B cell (primary cell): Measurements from ENCODE around the gene ADAM19. TPM values are rescaled to one million over a fixed set of nuclear protein-coding genes. Genes with fewer than 3 reads are reported as not detected.

Source experiments
- ATAC-seq: fragments of 200-7000 bp; cut with Tn5 transposase; one replicate; pipeline ENCODE4 v1.10.0; 2021; ENCODE audit warnings: low read depth, mild to moderate bottlenecking, moderate number of reproducible peaks, moderate library complexity
- CTCF ChIA-PET: fragments of 350-600 bp; sonication (Branson Sonifier 250); formaldehyde crosslinking; loops from one replicate; lab custom pipeline; 2021; ENCODE audit warnings: antibody characterized with exemption, inconsistent platforms; lab: Charles Lee
- POLR2A ChIA-PET: fragments of 350-600 bp; sonication (Branson Sonifier 250); formaldehyde crosslinking; loops from one replicate; lab custom pipeline; 2021; ENCODE audit warnings: antibody characterized with exemption; lab: Charles Lee
- DNase-seq: peaks from one replicate; pipeline ENCODE4 v3.0.0; 2013
- H2AFZ ChIP-seq: 2 replicates; pipeline ENCODE4 v1.6.1; 2012; ENCODE audit warnings: mild to moderate bottlenecking, low read depth, low read length; ENCODE audit not compliant: insufficient read depth, poor library complexity, severe bottlenecking
- H3K27ac ChIP-seq, 2 donors: 1 replicate in 1 of 2; 2 replicates in 1 of 2; pipeline ENCODE4 v1.5.1; 2012 to 2013; ENCODE audit warnings: low read length in 2 of 2, mild to moderate bottlenecking in 2 of 2, moderate library complexity in 1 of 2
- H3K27me3 ChIP-seq, 4 experiments: fragments of 200-600 bp in 1 of 4; sonication (generic) in 1 of 4; replicated peaks in 1 of 4; 1 replicate in 2 of 4; 2 replicates in 2 of 4; pipeline versions ENCODE4 v1.6.1 to v1.7.0; 2013 to 2016; ENCODE audit warnings: low read length in 3 of 4, mild to moderate bottlenecking in 2 of 4, mixed read lengths in 1 of 4, moderate library complexity in 1 of 4; ENCODE audit not compliant: insufficient read depth in 4 of 4, control insufficient read depth in 3 of 4; ENCODE audit errors: control extremely low read depth in 1 of 4
- H3K36me3 ChIP-seq, 2 experiments: replicated peaks in 1 of 2; 1 replicate in 1 of 2; 2 replicates in 1 of 2; pipeline versions ENCODE4 v1.6.1 to v1.7.1; 2013; ENCODE audit warnings: low read length in 1 of 2; ENCODE audit not compliant: insufficient read depth in 2 of 2, control insufficient read depth in 1 of 2; ENCODE audit errors: control extremely low read depth in 1 of 2, extremely low read depth in 1 of 2
- H3K4me1 ChIP-seq, 2 donors: fragments of 200-600 bp in 1 of 2; sonication (generic) in 1 of 2; 1 replicate in 1 of 2; 2 replicates in 1 of 2; pipeline versions ENCODE4 v1.5.1 to v1.6.1; 2013 to 2017; ENCODE audit warnings: low read length in 2 of 2; ENCODE audit not compliant: control insufficient read depth in 2 of 2, insufficient read depth in 2 of 2
- H3K4me2 ChIP-seq: replicated peaks from 2 replicates; pipeline ENCODE3; 2012; ENCODE audit warnings: mild to moderate bottlenecking, low read depth, low read length; ENCODE audit not compliant: poor library complexity, severe bottlenecking
- H3K4me3 ChIP-seq, 5 experiments: fragments of 200-600 bp in 1 of 5; sonication (generic) in 1 of 5; 1 replicate in 3 of 5; 2 replicates in 2 of 5; pipeline versions ENCODE4 v1.5.1 to v1.7.0; 2011 to 2016; ENCODE audit warnings: low read length in 4 of 5, mild to moderate bottlenecking in 4 of 5, low read depth in 2 of 5, control low read depth in 1 of 5, moderate library complexity in 1 of 5; ENCODE audit not compliant: insufficient read depth in 1 of 5; ENCODE audit errors: control extremely low read depth in 1 of 5, extremely low read depth in 1 of 5
- H3K79me2 ChIP-seq: fragments of 200-600 bp; sonication (generic); one replicate; pipeline ENCODE4 v1.6.0; 2016; ENCODE audit warnings: low read length; ENCODE audit not compliant: control insufficient read depth, insufficient read depth
- H3K9ac ChIP-seq: fragments of 200-600 bp; sonication (generic); 2 replicates; pipeline ENCODE4 v1.6.1; 2017; ENCODE audit warnings: mild to moderate bottlenecking, low read length, moderate library complexity
- H3K9me3 ChIP-seq, 3 donors: one replicate each; pipeline versions ENCODE4 v1.6.1 to v1.7.1; 2013; ENCODE audit warnings: low read length in 2 of 3; ENCODE audit not compliant: control insufficient read depth in 2 of 3, insufficient read depth in 1 of 3; ENCODE audit errors: control extremely low read depth in 1 of 3
- H4K20me1 ChIP-seq: 2 replicates; pipeline ENCODE4 v1.6.0; 2012; ENCODE audit warnings: mild to moderate bottlenecking, low read length; ENCODE audit not compliant: insufficient read depth, control insufficient read depth, poor library complexity, severe bottlenecking
- H3K27ac Mint-ChIP-seq: one replicate; pipeline ENCODE4 v1.8.0; 2021; ENCODE audit warnings: mixed read lengths
- H3K27me3 Mint-ChIP-seq: one replicate; pipeline ENCODE4 v1.8.0; 2021; ENCODE audit warnings: mixed read lengths
- H3K4me1 Mint-ChIP-seq: one replicate; pipeline ENCODE4 v1.8.0; 2021; ENCODE audit warnings: mixed read lengths
- H3K4me3 Mint-ChIP-seq: one replicate; pipeline ENCODE4 v1.8.0; 2021; ENCODE audit warnings: mixed read lengths
- H3K9me3 Mint-ChIP-seq: one replicate; pipeline ENCODE4 v1.8.0; 2022; ENCODE audit warnings: mixed read lengths; ENCODE audit not compliant: insufficient read depth
- EZH2 ChIP-seq: IDR thresholded peaks from 2 replicates; pipeline ENCODE4 v1.6.1; 2012; ENCODE audit warnings: borderline replicate concordance, low read depth, mild to moderate bottlenecking, moderate library complexity, low read length; ENCODE audit not compliant: insufficient read depth, poor library complexity, severe bottlenecking
- WGBS: methylation state at CpG from one replicate; pipeline ENCODE4 v1.1.5; 2013; ENCODE audit warnings: missing lambda C conversion rate; ENCODE audit not compliant: insufficient coverage; 5-methylcytosine and 5-hydroxymethylcytosine counted together
- intact Hi-C: fragments of 100-400 bp; cut with micrococcal nuclease; formaldehyde crosslinking; loops from one replicate; pipeline ENCODE4 v1.10.0; 2022
- polyA plus RNA-seq: library from polyadenylated mRNA; depleted of rRNA; stranded (reverse); fragments of >200 nt; gene quantifications from 2 replicates; pipeline ENCODE4 v1.2.3, GENCODE V29; 2012
- total RNA-seq, 2 donors: library from RNA; stranded (reverse); fragments of 120-200 nt in 1 of 2; gene quantifications; 1 replicate in 1 of 2; 2 replicates in 1 of 2; pipeline versions ENCODE4 v1.2.3 to v1.2.4, GENCODE V29; 2013 to 2022
- TF ChIP-seq, protein P1 (sequence below): fragments of 200-600 bp; IDR thresholded peaks from one replicate; pipeline ENCODE4 v1.8.0; 2022; ENCODE audit warnings: antibody characterized with exemption, mild to moderate bottlenecking

Gene ADAM19
- total and polyA plus RNA-seq, 2 donors (not counting 1 experiment from before 2014, with no cell fraction given), result 110 to 171 TPM

- no peak overlapping the region for H2AFZ ChIP-seq
- intact Hi-C loops, result loop anchor here (1.0 to 5.0 kb wide), 7 partner anchors 16 to 330 kb away; partner anchors contain the start of gene NIPAL4
- peak; percentile 39 for ATAC-seq
- Mint-ChIP-seq H3K4me1 (peaks cover 78% of the 10 kb centered on the region), H3K27me3 (no peaks in the 10 kb centered on the region), H3K27ac (peak overlapping the region; percentile 98), H3K9me3 (no peaks in the 10 kb centered on the region), H3K4me3 (no peak overlapping the region)
- H3K4me2 ChIP-seq, result no peak overlapping the region
- ChIA-PET CTCF (interaction anchor here (0.7 to 15.5 kb wide), 22 partner anchors 8 to 1721 kb away, joined by 3 to 162 read pairs (median 4); partner anchors contain the start of genes LSM11 and NIPAL4), POLR2A (interaction anchor here (0.7 kb wide), 1 partner anchor 223 kb away, joined by 3 read pairs; no protein-coding TSS in a partner anchor)
- TF ChIP-seq, protein P1, sequence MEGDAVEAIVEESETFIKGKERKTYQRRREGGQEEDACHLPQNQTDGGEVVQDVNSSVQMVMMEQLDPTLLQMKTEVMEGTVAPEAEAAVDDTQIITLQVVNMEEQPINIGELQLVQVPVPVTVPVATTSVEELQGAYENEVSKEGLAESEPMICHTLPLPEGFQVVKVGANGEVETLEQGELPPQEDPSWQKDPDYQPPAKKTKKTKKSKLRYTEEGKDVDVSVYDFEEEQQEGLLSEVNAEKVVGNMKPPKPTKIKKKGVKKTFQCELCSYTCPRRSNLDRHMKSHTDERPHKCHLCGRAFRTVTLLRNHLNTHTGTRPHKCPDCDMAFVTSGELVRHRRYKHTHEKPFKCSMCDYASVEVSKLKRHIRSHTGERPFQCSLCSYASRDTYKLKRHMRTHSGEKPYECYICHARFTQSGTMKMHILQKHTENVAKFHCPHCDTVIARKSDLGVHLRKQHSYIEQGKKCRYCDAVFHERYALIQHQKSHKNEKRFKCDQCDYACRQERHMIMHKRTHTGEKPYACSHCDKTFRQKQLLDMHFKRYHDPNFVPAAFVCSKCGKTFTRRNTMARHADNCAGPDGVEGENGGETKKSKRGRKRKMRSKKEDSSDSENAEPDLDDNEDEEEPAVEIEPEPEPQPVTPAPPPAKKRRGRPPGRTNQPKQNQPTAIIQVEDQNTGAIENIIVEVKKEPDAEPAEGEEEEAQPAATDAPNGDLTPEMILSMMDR, result peak; percentile 84
- TF ChIP-seq EZH2, result no peak
- peaks cover 28% of the 10 kb centered on the region for H3K79me2 ChIP-seq
- DNase-seq, result peak; percentile 73
- peaks cover 55 to 72% of the 10 kb centered on the region in 2 donors for H3K4me1 ChIP-seq
- H3K9me3 ChIP-seq, result no peaks in the 10 kb centered on the region
- no peaks in the 10 kb centered on the region for H4K20me1 ChIP-seq
- peaks cover 8 to 94% of the 10 kb centered on the region in 2 experiments for H3K36me3 ChIP-seq
- H3K27me3 ChIP-seq, result no peaks in the 10 kb centered on the region
- H3K9ac ChIP-seq, result no peak overlapping the region
- H3K4me3 ChIP-seq, result no peak overlapping the region
- peak overlapping the region; percentile 32 to 69 for H3K27ac ChIP-seq
- 26% methylated on average over 3 of the region's 7 CpGs for WGBS
Observed at GRCh38 chr5:157476702-157477408, 98.7 kb downstream of the ADAM19 start.

DNA sequence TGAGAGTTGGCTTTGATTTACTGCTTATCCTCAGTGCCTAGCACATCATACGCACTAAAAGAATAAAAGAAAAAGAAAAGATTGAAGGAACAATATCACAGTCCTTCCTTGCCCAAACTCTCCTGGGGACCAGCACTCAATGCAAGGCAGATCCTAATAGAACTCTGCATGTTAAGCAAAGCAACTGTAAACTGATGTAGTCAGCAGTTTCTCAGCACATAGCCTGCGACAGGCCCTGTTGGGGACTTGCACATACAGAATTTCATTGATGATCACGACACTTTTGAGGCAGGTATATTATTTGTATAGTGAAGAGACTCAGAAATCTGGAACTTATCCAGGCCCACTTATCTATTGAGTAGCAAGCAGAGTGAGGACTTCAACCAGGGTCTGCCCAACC, 100.1 kb downstream of the ADAM19 start:
- ATAC-seq (no peak), DNase-seq (no peak)
- peak overlapping the region; percentile 86 for H3K27ac Mint-ChIP-seq
- Histone ChIP-seq H3K36me3 (peaks cover 6 to 92% of the 10 kb centered on the region in 2 experiments), H3K4me2 (no peak overlapping the region), H3K4me3 (no peak overlapping the region), H4K20me1 (no peaks in the 10 kb centered on the region), H2AFZ (no peak overlapping the region), H3K9ac (no peak overlapping the region), H3K79me2 (peaks cover 17% of the 10 kb centered on the region), H3K4me1 (peaks cover 40 to 60% of the 10 kb centered on the region in 2 donors), H3K9me3 (no peaks in the 10 kb centered on the region), H3K27ac (peak overlapping the region in 1 of 2 donors; percentile 54), H3K27me3 (no peaks in the 10 kb centered on the region)
- H3K27me3 Mint-ChIP-seq, result no peaks in the 10 kb centered on the region
- intact Hi-C loops, result loop anchor here (5.0 kb wide), 4 partner anchors 37 to 328 kb away; no protein-coding TSS in a partner anchor
- H3K9me3 Mint-ChIP-seq, result no peaks in the 10 kb centered on the region
- peaks cover 78% of the 10 kb centered on the region for H3K4me1 Mint-ChIP-seq
- POLR2A ChIA-PET, result no interaction called here
- WGBS, result 90% methylated on average over 2 of the region's 3 CpGs
- TF ChIP-seq EZH2, result no peak
- TF ChIP-seq, protein P1, result no peak
- H3K4me3 Mint-ChIP-seq, result no peak overlapping the region
- CTCF ChIA-PET, result interaction anchor here (0.8 to 15.5 kb wide), 6 partner anchors 8 to 147 kb away, joined by 3 to 162 read pairs (median 8); partner anchors contain the start of gene NIPAL4
